HG02840 (cell line): Measurements from ENCODE around the gene ELOB.

Experiments used
- ATAC-seq: cut with Tn5 transposase; IDR thresholded peaks from one replicate; pipeline ENCODE4 v1.9.1; 2021; ENCODE audit warnings: mild to moderate bottlenecking, moderate library complexity, moderate number of reproducible peaks; ENCODE audit not compliant: unreplicated experiment, low FRiP score

ELOB gene

DNA sequence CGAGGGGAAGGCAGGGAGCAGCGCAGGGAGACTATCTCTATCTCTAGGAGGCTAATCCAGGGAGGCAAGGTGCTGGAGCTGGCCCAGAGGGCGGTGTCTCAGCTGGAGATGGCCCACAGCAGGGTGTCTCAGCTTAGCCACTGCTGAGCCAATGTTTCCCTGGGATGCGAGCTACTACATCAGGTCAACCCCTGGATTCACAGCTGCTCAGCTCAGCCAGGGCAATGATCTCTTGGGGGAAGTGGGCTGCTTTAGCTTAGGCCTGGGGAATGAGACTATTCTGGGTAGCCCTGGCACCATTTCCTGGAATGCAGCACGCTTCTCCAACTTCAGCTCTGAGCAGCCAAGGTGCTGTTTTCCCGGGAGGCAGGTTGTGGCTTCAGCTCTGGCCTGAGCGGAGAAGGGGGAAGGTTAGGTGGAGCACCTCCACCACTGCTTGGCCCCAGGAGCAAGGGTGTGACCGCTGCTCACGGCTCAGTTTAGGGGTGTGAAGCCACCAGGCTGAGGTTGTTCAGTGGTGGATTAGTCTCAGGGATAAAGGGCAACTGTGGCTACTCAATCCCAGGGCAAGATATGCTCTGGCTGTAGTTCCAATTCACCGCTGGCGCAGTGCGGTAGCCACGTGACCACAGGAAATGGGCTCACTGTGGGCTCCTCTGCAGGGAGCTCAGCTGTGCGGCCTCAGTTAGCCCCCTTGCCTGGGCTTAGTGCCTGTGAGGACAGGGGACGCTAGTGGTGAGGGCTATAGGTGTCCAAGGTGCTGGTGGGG, 34.8 kb upstream of the ELOB start:
- no peak for ATAC-seq

GRCh38 chr16:2810651-2811050, 33.6 kb upstream of the ELOB start:
- no peak for ATAC-seq

GRCh38 chr16:2809149-2809760, 32.2 kb upstream of the ELOB start:
- no peak for ATAC-seq

DNA sequence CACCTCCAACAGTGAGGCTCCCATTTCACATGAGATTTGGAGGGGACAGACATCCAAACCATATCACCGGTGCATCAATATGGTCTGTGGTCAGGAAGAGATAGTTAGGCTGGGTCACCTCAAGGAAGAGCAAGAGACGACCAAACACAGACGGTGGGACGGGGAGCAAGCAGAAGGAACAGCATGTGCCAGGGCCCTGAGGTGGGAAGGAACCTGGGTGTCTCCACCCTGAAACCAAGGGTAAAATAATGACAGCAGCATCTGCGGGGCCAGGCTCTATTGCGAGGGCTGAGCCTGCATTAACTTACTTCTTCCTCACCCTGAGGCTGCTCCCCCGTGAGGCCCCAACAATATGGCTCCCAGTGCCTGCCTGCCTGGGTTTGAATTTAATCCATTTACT, 31.1 kb upstream of the ELOB start:
- no peak for ATAC-seq

- ATAC-seq: no peak
Observed at GRCh38 chr16:2806286-2806685, 29.2 kb upstream of the ELOB start.

DNA sequence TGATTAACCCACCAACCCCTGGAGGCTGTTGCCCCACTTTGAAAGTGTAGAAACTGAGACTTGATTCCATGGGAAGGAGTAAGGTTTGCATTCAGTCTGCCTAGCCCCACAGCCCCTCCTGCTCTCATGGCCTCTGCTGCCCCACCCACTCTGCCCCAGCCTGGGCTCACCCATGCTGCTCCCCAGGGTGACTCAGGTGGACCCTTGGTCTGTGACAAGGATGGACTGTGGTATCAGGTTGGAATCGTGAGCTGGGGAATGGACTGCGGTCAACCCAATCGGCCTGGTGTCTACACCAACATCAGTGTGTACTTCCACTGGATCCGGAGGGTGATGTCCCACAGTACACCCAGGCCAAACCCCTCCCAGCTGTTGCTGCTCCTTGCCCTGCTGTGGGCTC, 27.6 kb upstream of the ELOB start:
- ATAC-seq: no peak

- ATAC-seq: no peak
Observed at GRCh38 chr16:2803545-2804195, 26.6 kb upstream of the ELOB start.

DNA sequence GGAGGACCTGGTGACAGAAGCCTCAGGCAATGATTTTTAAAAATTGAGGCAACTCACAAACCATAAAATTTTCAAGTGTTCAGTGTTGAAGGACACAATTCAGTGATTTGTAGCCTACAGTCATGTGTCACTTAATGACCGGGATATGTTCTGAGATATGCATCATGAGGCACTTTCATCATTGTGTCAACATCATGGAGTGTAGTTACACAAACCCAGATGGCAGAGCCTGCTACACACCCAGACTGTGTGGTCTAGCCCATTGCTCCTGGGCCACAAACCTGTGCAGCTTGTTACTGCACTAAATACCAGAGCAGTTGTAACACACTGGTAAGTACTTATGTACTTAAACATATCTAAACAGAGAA, 22.8 kb upstream of the ELOB start:
- no peak for ATAC-seq

DNA sequence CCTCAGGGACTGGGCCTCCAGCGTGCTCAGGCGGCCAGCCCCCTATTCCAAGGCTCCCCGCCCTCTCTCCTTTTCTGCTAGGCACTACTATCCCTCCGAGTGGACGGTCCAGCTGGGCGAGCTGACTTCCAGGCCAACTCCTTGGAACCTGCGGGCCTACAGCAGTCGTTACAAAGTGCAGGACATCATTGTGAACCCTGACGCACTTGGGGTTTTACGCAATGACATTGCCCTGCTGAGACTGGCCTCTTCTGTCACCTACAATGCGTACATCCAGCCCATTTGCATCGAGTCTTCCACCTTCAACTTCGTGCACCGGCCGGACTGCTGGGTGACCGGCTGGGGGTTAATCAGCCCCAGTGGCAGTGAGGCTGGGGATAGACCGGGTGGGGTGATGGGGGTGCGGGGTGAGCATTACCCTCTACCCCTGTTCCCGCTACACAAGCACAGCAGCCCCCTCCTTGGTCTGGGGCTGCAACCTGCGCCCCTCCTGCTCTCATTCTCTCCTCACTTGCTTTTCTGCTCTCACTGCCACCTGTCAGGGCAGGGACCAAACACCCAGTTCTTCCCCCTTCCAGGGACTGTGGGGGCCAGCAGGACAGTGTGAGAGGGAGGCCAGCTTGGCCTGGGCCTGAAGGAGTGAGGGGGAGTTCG, 22.3 kb upstream of the ELOB start:
- ATAC-seq: no peak

GRCh38 chr16:2798723-2799204, 21.7 kb upstream of the ELOB start:
- ATAC-seq: no peak

GRCh38 chr16:2795395-2796143, 18.5 kb upstream of the ELOB start:
- ATAC-seq: no peak

DNA sequence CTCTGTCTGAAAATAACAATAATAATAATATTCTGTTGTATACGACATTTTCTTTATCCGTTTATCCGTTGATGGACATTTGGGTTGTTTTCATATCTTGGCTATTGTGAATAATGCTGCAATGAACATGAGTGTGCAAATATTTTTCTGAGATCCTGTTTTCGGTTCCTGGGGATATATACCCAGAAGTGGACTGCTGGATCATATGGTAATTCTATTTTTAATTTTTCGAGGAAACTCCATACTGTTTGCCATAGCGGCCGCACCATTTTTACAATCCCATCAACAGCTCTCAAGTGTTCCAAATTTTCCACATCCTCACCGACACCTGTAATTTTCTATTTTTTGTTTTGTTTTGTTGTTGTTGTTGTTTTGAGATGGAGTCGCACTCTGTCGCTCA, 15.9 kb upstream of the ELOB start:
- no peak for ATAC-seq

DNA sequence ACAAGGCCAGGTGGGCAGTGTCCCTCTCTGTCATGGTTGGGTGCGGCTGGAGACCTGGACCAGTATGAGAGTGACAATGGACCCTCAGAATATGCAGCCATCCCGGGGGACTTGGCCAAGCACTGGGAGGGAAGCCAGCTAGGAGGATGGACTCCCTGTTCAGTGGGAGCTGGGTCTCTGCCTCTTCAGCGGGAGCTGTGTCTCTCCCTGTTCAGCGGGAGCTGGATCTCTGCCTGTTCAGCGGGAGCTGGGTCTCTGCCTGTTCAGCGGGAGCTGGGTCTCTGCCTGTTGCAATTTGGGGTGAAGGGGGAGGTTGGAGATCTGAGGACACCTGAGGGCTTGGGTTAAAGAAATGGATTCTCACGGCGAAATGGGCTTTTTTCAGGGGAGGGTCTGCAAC, 14.1 kb upstream of the ELOB start:
- no peak for ATAC-seq

DNA sequence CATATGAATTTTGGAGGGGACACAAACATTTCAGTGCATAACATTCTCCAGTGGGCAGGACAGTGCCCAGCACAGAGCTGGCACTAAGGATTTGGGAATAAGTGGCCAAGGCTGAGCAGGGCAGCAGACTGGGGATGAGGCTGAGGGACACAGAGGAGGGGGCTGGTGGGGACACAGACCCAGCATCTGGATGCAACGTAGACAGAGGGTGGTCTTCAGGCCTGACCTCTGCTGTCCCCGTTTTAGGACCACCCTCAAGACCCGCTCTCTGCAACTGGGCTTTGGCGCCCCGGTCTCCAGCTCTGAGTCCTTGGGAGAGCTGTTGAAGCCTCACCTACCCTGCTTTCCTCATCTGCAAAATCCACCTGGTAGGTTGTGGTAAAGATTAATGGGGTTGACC, 13.6 kb upstream of the ELOB start:
- no peak for ATAC-seq

DNA sequence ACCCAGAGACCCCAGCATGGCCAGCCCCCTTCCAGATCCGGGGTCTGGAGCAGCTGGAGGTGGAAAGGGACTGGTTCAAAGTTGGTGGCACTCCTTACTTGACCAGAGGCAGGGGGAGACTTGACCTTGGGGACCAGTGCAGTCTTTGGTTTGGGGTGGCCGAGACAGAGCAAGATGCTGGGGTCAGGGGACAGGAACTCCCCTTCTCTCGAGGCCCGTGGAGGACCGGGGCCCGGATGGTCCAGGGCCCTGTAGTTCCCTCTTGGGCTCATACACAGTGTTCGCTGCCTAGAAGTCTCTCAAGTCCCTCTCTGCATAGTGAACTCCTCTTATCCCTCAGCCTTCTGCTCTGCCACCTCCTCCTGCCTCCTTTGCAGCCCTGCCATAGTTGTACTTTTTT, 10.9 kb upstream of the ELOB start:
- no peak for ATAC-seq

DNA sequence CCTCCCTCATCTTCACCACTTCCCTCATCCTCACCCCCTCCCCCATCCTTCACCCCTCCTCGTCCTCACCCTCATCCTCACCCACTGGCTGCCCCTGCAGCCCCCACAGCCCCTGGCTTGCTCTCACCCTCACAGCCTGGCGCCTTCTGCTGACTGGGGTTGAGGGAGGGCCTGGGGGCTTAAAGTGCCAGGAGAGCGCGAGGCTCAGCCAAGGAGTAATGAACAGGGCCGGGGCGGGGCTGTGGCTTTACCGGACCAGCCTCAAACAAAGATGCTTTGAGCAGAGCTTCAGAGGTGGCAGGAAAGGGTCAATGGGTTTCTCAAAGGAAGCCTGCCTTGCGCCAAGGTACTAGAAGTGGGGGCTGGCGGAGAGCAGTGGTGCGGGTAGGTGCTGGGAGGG, 10.3 kb upstream of the ELOB start, which contains the start of gene PRSS33:
PRSS33 (minus strand) TSS at position 155 of the 400 bp plus-strand sequence. CDS start 1,013 bp downstream, outside the sequence.
- ATAC-seq: no peak

DNA sequence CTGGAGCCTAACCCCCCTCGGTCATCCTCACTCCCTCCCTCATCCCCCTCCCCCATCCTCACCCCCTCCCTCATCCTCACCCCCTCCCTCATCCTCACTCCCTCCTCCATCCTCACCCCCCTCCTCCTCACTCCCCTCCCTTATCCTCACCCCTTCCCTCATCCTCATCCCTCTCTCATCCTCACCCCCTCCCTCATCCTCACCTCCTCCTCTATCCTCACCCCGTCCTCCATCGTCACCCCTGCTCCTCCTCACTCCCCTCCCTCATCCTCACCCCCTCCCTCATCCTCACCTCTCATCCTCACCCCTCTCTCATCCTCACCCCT, 9.7 kb upstream of the ELOB start:
- ATAC-seq: no peak

GRCh38 chr16:2786061-2786825, 9.2 kb upstream of the ELOB start:
- ATAC-seq: no peak

- ATAC-seq: no peak
Observed at GRCh38 chr16:2785101-2785991, 8.3 kb upstream of the ELOB start.
